ENCODE data around the gene PCDHB4. TPM values are rescaled to one million over a fixed set of nuclear protein-coding genes. Genes with fewer than 3 reads are reported as not detected.

Gene PCDHB4
- total and polyA plus RNA-seq, 2 of the 4 experiments (the other 2 are of a cell fraction), result 0.03 TPM; not detected in 1

DNA sequence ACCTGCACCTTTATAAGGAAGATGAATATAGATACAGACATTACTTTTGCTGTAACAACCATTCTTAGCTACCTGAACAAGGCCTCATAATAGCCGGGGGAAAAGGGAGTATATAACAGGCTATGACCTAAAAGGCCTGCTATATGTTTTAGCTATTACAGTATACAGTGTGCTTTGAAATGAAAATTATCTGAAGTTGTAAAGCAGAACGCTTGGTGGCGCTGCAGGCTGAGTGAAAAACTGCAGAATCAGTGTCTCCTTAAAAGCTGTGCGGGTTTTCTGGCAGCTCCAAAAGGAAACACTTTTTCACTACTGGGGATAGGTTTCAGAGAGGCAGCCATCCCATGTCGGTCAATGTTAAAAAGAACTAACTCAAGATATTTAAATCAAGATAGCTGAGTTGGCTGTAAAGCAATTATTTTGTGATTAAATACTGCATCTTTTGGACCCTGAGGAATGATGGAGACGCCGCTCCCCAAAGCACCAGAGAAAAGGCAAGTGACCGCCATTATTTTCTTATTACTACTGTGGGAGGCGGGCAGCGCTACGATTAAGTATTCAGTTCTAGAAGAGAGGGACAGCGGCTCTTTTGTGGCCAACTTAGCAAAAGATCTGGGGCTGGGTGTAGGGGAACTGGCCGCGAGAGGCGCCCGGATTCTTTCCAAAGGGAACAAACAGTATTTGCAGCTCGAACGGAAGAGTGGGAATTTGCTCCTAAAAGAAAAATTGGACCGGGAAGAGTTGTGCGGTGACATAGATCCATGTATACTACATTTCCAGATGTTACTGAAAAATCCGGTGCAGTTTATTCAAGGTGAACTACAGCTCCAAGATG, 34.1 kb downstream of the PCDHB4 start:
- H3K36me3 ChIP-seq (ENCODE audit: control insufficient read depth, insufficient read depth, low read length), result no peaks in the 10 kb centered on the region
- H3K79me1 ChIP-seq (ENCODE audit: low read depth in 1 of 2, low read length in 2 of 2), result no peaks in the 10 kb centered on the region
- no peak overlapping the region for H2AK5ac ChIP-seq (ENCODE audit: low read depth, low read length)
- CTCF ChIA-PET, result no interaction called here
- no peak overlapping the region for H2BK5ac ChIP-seq (ENCODE audit: low read depth, low read length, poor library complexity, severe bottlenecking)
- H3K23ac ChIP-seq (ENCODE audit: low read depth, low read length), result no peak overlapping the region
- no peak overlapping the region for H4K5ac ChIP-seq (ENCODE audit: low read depth, low read length)
- POLR2A ChIA-PET (ENCODE audit: unreplicated experiment), result no interaction called here
- intact Hi-C loops (cut with micrococcal nuclease), result no loop called here
- DNase-seq (no peak), ATAC-seq (ENCODE audit: low read depth) (no peak)
- no peak overlapping the region for H3K9ac ChIP-seq (ENCODE audit: low read depth, low read length)
- no peaks in the 10 kb centered on the region for H3K9me1 ChIP-seq (ENCODE audit: insufficient read depth, low read length)
- no peaks in the 10 kb centered on the region for H3K4me1 ChIP-seq (ENCODE audit: control insufficient read depth, insufficient read depth, low read length)
- H3K27me3 ChIP-seq (ENCODE audit: control insufficient read depth, insufficient read depth, low read length), result no peaks in the 10 kb centered on the region
- in situ Hi-C loops (cut with MboI; ENCODE audit: low sequenced_read_pairs), result no loop called here
- no peak overlapping the region for H4K91ac ChIP-seq (ENCODE audit: insufficient read depth, low read depth, low read length)
- no peaks in the 10 kb centered on the region for H4K20me1 ChIP-seq (ENCODE audit: insufficient read depth, low read length)
- no peak overlapping the region for H3K56ac ChIP-seq (ENCODE audit: extremely low read depth, insufficient read depth, low read length)
- no peak overlapping the region for H2AK9ac ChIP-seq (replicated peaks; ENCODE audit: low read depth, low read length, poor library complexity)
- H2BK15ac ChIP-seq (ENCODE audit: low read depth, low read length), result no peak overlapping the region
- WGBS, 2 experiments (ENCODE audit: extremely low coverage in 2 of 2, insufficient read length in 1 of 2), result 10% methylated on average over 4 of the region's 21 CpGs; no CpG with 5 or more reads in 1 of the 2 experiments
- no peak overlapping the region for H2AFZ ChIP-seq (replicated peaks; ENCODE audit: low read length, poor library complexity)
- H3K4me2 ChIP-seq (ENCODE audit: low read depth, low read length), result no peak overlapping the region
- no peak overlapping the region for H3K27ac ChIP-seq (ENCODE audit: insufficient read depth, low read length)
- dilution Hi-C loops (cut with HindIII; ENCODE audit: low sequenced_read_pairs, unreplicated experiment), result no loop called here
- no TSS peak for BruUV-seq (replicated peaks)
- no peak overlapping the region for H3K4me3 ChIP-seq (ENCODE audit: insufficient read depth, low read depth, low read length)
- H2BK20ac ChIP-seq (ENCODE audit: low read depth, low read length), result no peak overlapping the region
- no peak overlapping the region for H3K4ac ChIP-seq (ENCODE audit: low read depth, low read length)
- H3K14ac ChIP-seq (replicated peaks; ENCODE audit: low read depth, low read length), result no peak overlapping the region
- no peak overlapping the region for H3K18ac ChIP-seq (ENCODE audit: low read depth, low read length)
- H2BK120ac ChIP-seq (ENCODE audit: low read depth, low read length), result no peak overlapping the region
- H3K9me3 ChIP-seq (ENCODE audit: control insufficient read depth, insufficient read depth, low read length), result peaks cover 15% of the 10 kb centered on the region; the same call in 1 of the 2 replicates
- H4K8ac ChIP-seq (ENCODE audit: low read depth in 2 of 2, low read length in 2 of 2), result no peak overlapping the region
- TF ChIP-seq BHLHE40 (IDR thresholded peaks at IDR 0.05; ENCODE audit: low read depth, low read length), result no peak
- no peak for TF ChIP-seq RAD21 (IDR thresholded peaks at IDR 0.05; ENCODE audit: low read length)
- no peak for TF ChIP-seq SMC3 (IDR thresholded peaks at IDR 0.05; ENCODE audit: low read depth, low read length)
- TF ChIP-seq FOS (IDR thresholded peaks at IDR 0.05; ENCODE audit: low read depth, low read length), result no peak
- TF ChIP-seq RFX5 (IDR thresholded peaks at IDR 0.05; ENCODE audit: low read depth, low read length), result no peak
- TF ChIP-seq CHD1 (IDR thresholded peaks at IDR 0.05; ENCODE audit: low read depth, low read length), result no peak
- no peak for TF ChIP-seq POLR2A (IDR thresholded peaks at IDR 0.05; ENCODE audit: low read depth, low read length)
- TF ChIP-seq, protein P1, sequence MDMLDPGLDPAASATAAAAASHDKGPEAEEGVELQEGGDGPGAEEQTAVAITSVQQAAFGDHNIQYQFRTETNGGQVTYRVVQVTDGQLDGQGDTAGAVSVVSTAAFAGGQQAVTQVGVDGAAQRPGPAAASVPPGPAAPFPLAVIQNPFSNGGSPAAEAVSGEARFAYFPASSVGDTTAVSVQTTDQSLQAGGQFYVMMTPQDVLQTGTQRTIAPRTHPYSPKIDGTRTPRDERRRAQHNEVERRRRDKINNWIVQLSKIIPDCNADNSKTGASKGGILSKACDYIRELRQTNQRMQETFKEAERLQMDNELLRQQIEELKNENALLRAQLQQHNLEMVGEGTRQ (IDR thresholded peaks at IDR 0.05; ENCODE audit: low read depth, low read length), result no peak
- TF ChIP-seq, protein P2, sequence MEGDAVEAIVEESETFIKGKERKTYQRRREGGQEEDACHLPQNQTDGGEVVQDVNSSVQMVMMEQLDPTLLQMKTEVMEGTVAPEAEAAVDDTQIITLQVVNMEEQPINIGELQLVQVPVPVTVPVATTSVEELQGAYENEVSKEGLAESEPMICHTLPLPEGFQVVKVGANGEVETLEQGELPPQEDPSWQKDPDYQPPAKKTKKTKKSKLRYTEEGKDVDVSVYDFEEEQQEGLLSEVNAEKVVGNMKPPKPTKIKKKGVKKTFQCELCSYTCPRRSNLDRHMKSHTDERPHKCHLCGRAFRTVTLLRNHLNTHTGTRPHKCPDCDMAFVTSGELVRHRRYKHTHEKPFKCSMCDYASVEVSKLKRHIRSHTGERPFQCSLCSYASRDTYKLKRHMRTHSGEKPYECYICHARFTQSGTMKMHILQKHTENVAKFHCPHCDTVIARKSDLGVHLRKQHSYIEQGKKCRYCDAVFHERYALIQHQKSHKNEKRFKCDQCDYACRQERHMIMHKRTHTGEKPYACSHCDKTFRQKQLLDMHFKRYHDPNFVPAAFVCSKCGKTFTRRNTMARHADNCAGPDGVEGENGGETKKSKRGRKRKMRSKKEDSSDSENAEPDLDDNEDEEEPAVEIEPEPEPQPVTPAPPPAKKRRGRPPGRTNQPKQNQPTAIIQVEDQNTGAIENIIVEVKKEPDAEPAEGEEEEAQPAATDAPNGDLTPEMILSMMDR (conservative IDR thresholded peaks at IDR 0.05; ENCODE audit: low read depth, low read length), result no peak
- no peak for TF ChIP-seq CEBPB (IDR thresholded peaks at IDR 0.05; ENCODE audit: low read depth, low read length)
- no peak for TF ChIP-seq MAZ (IDR thresholded peaks at IDR 0.05; ENCODE audit: borderline replicate concordance, low read depth, low read length)
- TF ChIP-seq MXI1 (IDR thresholded peaks at IDR 0.05; ENCODE audit: borderline replicate concordance, low read depth, low read length), result no peak
- no peak for TF ChIP-seq NFE2L2 (IDR thresholded peaks at IDR 0.05; ENCODE audit: low read depth, low read length)
- TF ChIP-seq, protein P3, sequence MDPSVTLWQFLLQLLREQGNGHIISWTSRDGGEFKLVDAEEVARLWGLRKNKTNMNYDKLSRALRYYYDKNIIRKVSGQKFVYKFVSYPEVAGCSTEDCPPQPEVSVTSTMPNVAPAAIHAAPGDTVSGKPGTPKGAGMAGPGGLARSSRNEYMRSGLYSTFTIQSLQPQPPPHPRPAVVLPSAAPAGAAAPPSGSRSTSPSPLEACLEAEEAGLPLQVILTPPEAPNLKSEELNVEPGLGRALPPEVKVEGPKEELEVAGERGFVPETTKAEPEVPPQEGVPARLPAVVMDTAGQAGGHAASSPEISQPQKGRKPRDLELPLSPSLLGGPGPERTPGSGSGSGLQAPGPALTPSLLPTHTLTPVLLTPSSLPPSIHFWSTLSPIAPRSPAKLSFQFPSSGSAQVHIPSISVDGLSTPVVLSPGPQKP (IDR thresholded peaks at IDR 0.05; ENCODE audit: borderline replicate concordance, low read depth, low read length), result no peak
- no peak for TF ChIP-seq RCOR1 (IDR thresholded peaks at IDR 0.05; ENCODE audit: insufficient replicate concordance, low read length)
